HCT116 (cell line): ENCODE data around the gene BCAR1. TPM values are rescaled to one million over a fixed set of nuclear protein-coding genes. Genes with fewer than 3 reads are reported as not detected.

Source experiments
- ATAC-seq: fragments of 200-7000 bp; cut with Tn5 transposase; 2 replicates; pipeline ENCODE4 v1.9.1; 2020; ENCODE audit warnings: mild to moderate bottlenecking, moderate library complexity
- BruUV-seq: library from RNA; stranded (reverse); fragments of 400-500 nt; replicated peaks from 2 replicates; lab custom pipeline; 2021; lab: Mats Ljungman, UMichigan
- CTCF ChIA-PET: fragments of 300-600 bp; sonication (Branson Sonifier 250); formaldehyde crosslinking; loops from one replicate; lab custom pipeline; 2021; ENCODE audit warnings: antibody characterized with exemption; lab: Charles Lee
- POLR2A ChIA-PET: fragments of 300-600, 350-600 bp; sonication (Branson Sonifier 250); formaldehyde crosslinking; loops from one replicate; lab custom pipeline; 2021; ENCODE audit warnings: antibody characterized with exemption; lab: Charles Lee
- RAD21 ChIA-PET, 2 experiments: fragments of 300-600 bp; sonication (Branson Sonifier 250); formaldehyde crosslinking; loops; one replicate each; lab custom pipeline; 2023; ENCODE audit warnings: low total read pairs in 2 of 2; ENCODE audit not compliant: uncharacterized antibody in 2 of 2, unreplicated experiment in 2 of 2, low non-redundant PET in 1 of 2; lab: Charles Lee
- DNase-seq: peaks from one replicate; pipeline ENCODE4 v3.0.0-alpha.2; 2010; ENCODE audit warnings: low read depth, low spot score
- H2AFZ ChIP-seq: fragments of 200-600 bp; shearing (Covaris generic), sonication (generic); 2 replicates; pipeline ENCODE4 v1.6.1; 2017; ENCODE audit warnings: low read depth, mixed run types, mixed read lengths, antibody characterized with exemption, low read length; ENCODE audit not compliant: poor library complexity, severe bottlenecking
- H3K27ac ChIP-seq: 2 replicates; pipeline ENCODE4 v1.5.1; 2012; ENCODE audit warnings: low read depth, low read length
- H3K27me3 ChIP-seq: fragments of 200-600 bp; sonication (generic); 2 replicates; pipeline ENCODE4 v1.6.1; 2016; ENCODE audit warnings: mixed run types, low read length, mixed read lengths; ENCODE audit not compliant: insufficient read depth
- H3K36me3 ChIP-seq, 2 experiments: fragments of 200-500 bp in 1 of 2; fragments of 200-600 bp in 1 of 2; sonication (Bioruptor generic) in 1 of 2; sonication (generic) in 1 of 2; 2 replicates each; pipeline versions ENCODE4 v1.5.1 to v1.6.1; 2014 to 2016; ENCODE audit warnings: low read length in 2 of 2, inconsistent platforms in 1 of 2, mixed read lengths in 1 of 2, mixed run types in 1 of 2; ENCODE audit not compliant: insufficient read depth in 2 of 2, control insufficient read depth in 1 of 2
- H3K4me1 ChIP-seq, 2 experiments: fragments of 200-600 bp in 1 of 2; sonication (generic) in 1 of 2; 2 replicates each; pipeline versions ENCODE4 v1.5.1 to v1.6.1; 2012 to 2017; ENCODE audit warnings: low read length in 2 of 2, inconsistent platforms in 1 of 2, mild to moderate bottlenecking in 1 of 2, mixed read lengths in 1 of 2, mixed run types in 1 of 2, moderate library complexity in 1 of 2; ENCODE audit not compliant: insufficient read depth in 2 of 2, control insufficient read depth in 1 of 2
- H3K4me2 ChIP-seq: fragments of 200-600 bp; sonication (generic); 2 replicates; pipeline ENCODE4 v1.6.1; 2017; ENCODE audit warnings: mixed run types, low read length, mixed read lengths
- H3K4me3 ChIP-seq, 2 experiments: fragments of 200-600 bp in 1 of 2; sonication (generic) in 1 of 2; replicated peaks in 1 of 2; 2 replicates each; pipeline ENCODE4 v1.5.1; 2011 to 2016; ENCODE audit warnings: low read length in 2 of 2, control low read depth in 1 of 2, low read depth in 1 of 2, mild to moderate bottlenecking in 1 of 2, mixed read lengths in 1 of 2, mixed run types in 1 of 2
- H3K79me2 ChIP-seq: fragments of 200-600 bp; sonication (generic); 2 replicates; pipeline ENCODE4 v1.6.1; 2017; ENCODE audit warnings: mild to moderate bottlenecking, mixed run types, low read length, moderate library complexity, mixed read lengths; ENCODE audit not compliant: insufficient read depth
- H3K9ac ChIP-seq: fragments of 200-600 bp; sonication (generic); 2 replicates; pipeline ENCODE4 v1.6.1; 2016; ENCODE audit warnings: low read length, mixed read lengths
- H3K9me2 ChIP-seq: fragments of 200-600 bp; sonication (generic), shearing (Covaris generic); 2 replicates; pipeline ENCODE4 v1.6.1; 2017; ENCODE audit warnings: mixed run types, mild to moderate bottlenecking, moderate library complexity; ENCODE audit not compliant: insufficient read depth
- H3K9me3 ChIP-seq, 2 experiments: fragments of 200-500 bp in 1 of 2; fragments of 200-600 bp in 1 of 2; sonication (Bioruptor generic) in 1 of 2; sonication (generic) in 1 of 2; 2 replicates each; pipeline ENCODE4 v1.6.1; 2014 to 2017; ENCODE audit warnings: low read length in 2 of 2, mixed read lengths in 2 of 2, inconsistent platforms in 1 of 2, low read depth in 1 of 2, mild to moderate bottlenecking in 1 of 2, mixed run types in 1 of 2, moderate library complexity in 1 of 2; ENCODE audit not compliant: control insufficient read depth in 1 of 2, insufficient read depth in 1 of 2
- H4K20me1 ChIP-seq: fragments of 200-600 bp; sonication (generic), shearing (Covaris generic); 2 replicates; pipeline ENCODE4 v1.6.1; 2017; ENCODE audit warnings: mixed run types, mild to moderate bottlenecking, moderate library complexity; ENCODE audit not compliant: insufficient read depth
- CBX3 ChIP-seq: IDR thresholded peaks from 2 replicates; pipeline ENCODE4 v1.6.1; 2012; ENCODE audit warnings: low read depth
- CEBPB ChIP-seq: IDR thresholded peaks from 2 replicates; pipeline ENCODE4 v1.6.1; 2012; ENCODE audit warnings: low read depth
- EGR1 ChIP-seq: IDR thresholded peaks from 2 replicates; pipeline ENCODE4 v1.6.1; 2012; ENCODE audit warnings: low read depth
- ELF1 ChIP-seq: IDR thresholded peaks from 2 replicates; pipeline ENCODE4 v1.6.1; 2012; ENCODE audit warnings: low read depth, borderline replicate concordance
- EZH2 ChIP-seq: fragments of 200-600 bp; sonication (generic); IDR thresholded peaks from 2 replicates; pipeline ENCODE4 v1.6.1; 2017; ENCODE audit warnings: antibody characterized with exemption, mixed run types
- EZH2phosphoT487 ChIP-seq: fragments of 200-600 bp; IDR thresholded peaks from 2 replicates; pipeline ENCODE4 v1.6.1; 2018; ENCODE audit warnings: antibody characterized with exemption, borderline replicate concordance
- JUND ChIP-seq: IDR thresholded peaks from 2 replicates; pipeline ENCODE4 v1.6.1; 2012
- POLR2A ChIP-seq: IDR thresholded peaks from 2 replicates; pipeline ENCODE4 v1.7.0; 2011; ENCODE audit warnings: borderline replicate concordance; ENCODE audit not compliant: insufficient read depth, insufficient read length; ENCODE audit errors: extremely low read depth
- POLR2AphosphoS5 ChIP-seq: IDR thresholded peaks from 2 replicates; pipeline ENCODE4 v1.6.1; 2011; ENCODE audit warnings: mild to moderate bottlenecking, low read depth, low read length, moderate library complexity
- RAD21 ChIP-seq: IDR thresholded peaks from 2 replicates; pipeline ENCODE4 v1.6.1; 2012; ENCODE audit warnings: low read depth, mild to moderate bottlenecking
- REST ChIP-seq: IDR thresholded peaks from 2 replicates; pipeline ENCODE4 v1.6.1; 2012; ENCODE audit warnings: low read depth
- SP1 ChIP-seq: IDR thresholded peaks from 2 replicates; pipeline ENCODE4 v1.6.1; 2012; ENCODE audit warnings: low read depth
- SRF ChIP-seq: IDR thresholded peaks from 2 replicates; pipeline ENCODE4 v1.6.1; 2012; ENCODE audit warnings: low read depth
- TCF7L2 ChIP-seq: IDR thresholded peaks from 2 replicates; pipeline ENCODE4 v1.7.0; 2011; ENCODE audit warnings: borderline replicate concordance, inconsistent platforms; ENCODE audit not compliant: insufficient read depth, insufficient read length; ENCODE audit errors: extremely low read depth
- YY1 ChIP-seq: IDR thresholded peaks from 2 replicates; pipeline ENCODE4 v1.6.1; 2011; ENCODE audit warnings: low read length, low read depth, moderate library complexity, mild to moderate bottlenecking; ENCODE audit not compliant: insufficient replicate concordance; ENCODE audit errors: extremely low read depth
- ZFX ChIP-seq: fragments of 450-650 bp; IDR thresholded peaks from 2 replicates; pipeline ENCODE4 v1.6.1; 2017
- intact Hi-C: fragments of 100-400 bp; cut with micrococcal nuclease; formaldehyde crosslinking; loops from 2 replicates; pipeline ENCODE4 v1.10.0; 2022
- total RNA-seq: library from RNA; stranded (reverse); gene quantifications from one replicate; pipeline ENCODE4 v1.2.1, GENCODE V29; 2021; ENCODE audit not compliant: unreplicated experiment
- TF ChIP-seq, protein P1 (sequence below): IDR thresholded peaks from 2 replicates; pipeline ENCODE4 v1.6.1; 2012

Gene BCAR1
- total RNA-seq, 1 experiment from 2014 or later = 49.6 TPM

GRCh38 chr16:75288596-75289120, 37.2 kb upstream of the BCAR1 start:
- 0 out of 2 replicates have a peak overlapping the region, but pooled peaks have one; percentile 3 for H3K27ac ChIP-seq
- no TSS peak for BruUV-seq
- ATAC-seq = peak; percentile 23; the same call in 1 of the 2 replicates
- POLR2A ChIA-PET = no interaction called here
- no peaks in the 10 kb centered on the region for H3K9me2 ChIP-seq
- intact Hi-C loops = no loop called here
- H3K4me1 ChIP-seq = peaks cover 4 to 38% of the 10 kb centered on the region in 2 experiments; a peak in 3 of 4 replicates
- H3K4me2 ChIP-seq = peak overlapping the region; percentile 51
- no peaks in the 10 kb centered on the region for H3K9me3 ChIP-seq
- H4K20me1 ChIP-seq = no peaks in the 10 kb centered on the region
- H3K9ac ChIP-seq = peak overlapping the region; percentile 26; the same call in 1 of the 2 replicates
- no peak overlapping the region for H2AFZ ChIP-seq
- RAD21 ChIA-PET = no interaction called here
- CTCF ChIA-PET = interaction anchor here (1.5 kb wide), 1 partner anchor 9 kb away, joined by 3 read pairs; no protein-coding TSS in a partner anchor
- no peak for DNase-seq
- no peak overlapping the region for H3K4me3 ChIP-seq
- H3K36me3 ChIP-seq = peaks cover 0 to 4% of the 10 kb centered on the region in 2 experiments; a peak in 2 of 4 replicates
- H3K79me2 ChIP-seq = no peaks in the 10 kb centered on the region
- no peaks in the 10 kb centered on the region for H3K27me3 ChIP-seq
- no peak for TF ChIP-seq SP1
- TF ChIP-seq POLR2A = no peak
- no peak for TF ChIP-seq ZFX
- TF ChIP-seq CEBPB = no peak
- no peak for TF ChIP-seq EZH2
- TF ChIP-seq EZH2phosphoT487 = no peak
- no peak for TF ChIP-seq ELF1
- TF ChIP-seq, protein P1, sequence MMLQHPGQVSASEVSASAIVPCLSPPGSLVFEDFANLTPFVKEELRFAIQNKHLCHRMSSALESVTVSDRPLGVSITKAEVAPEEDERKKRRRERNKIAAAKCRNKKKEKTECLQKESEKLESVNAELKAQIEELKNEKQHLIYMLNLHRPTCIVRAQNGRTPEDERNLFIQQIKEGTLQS = no peak
- TF ChIP-seq SRF = no peak
- TF ChIP-seq YY1 = no peak
- no peak for TF ChIP-seq JUND
- no peak for TF ChIP-seq RAD21

- intact Hi-C loops = no loop called here
- ChIA-PET CTCF (no interaction called here), POLR2A (no interaction called here), RAD21 (no interaction called here)
- peaks cover 4 to 35% of the 10 kb centered on the region in 2 experiments; a peak in 3 of 4 replicates for H3K4me1 ChIP-seq
- ATAC-seq (no peak), DNase-seq (no peak)
- H3K9ac ChIP-seq = no peak overlapping the region
- no peak overlapping the region for H3K27ac ChIP-seq
- H3K36me3 ChIP-seq = peaks cover 0 to 2% of the 10 kb centered on the region in 2 experiments; a peak in 2 of 4 replicates
- no peaks in the 10 kb centered on the region for H3K9me3 ChIP-seq
- H3K4me3 ChIP-seq = no peak overlapping the region
- H3K4me2 ChIP-seq = no peak overlapping the region
- no TSS peak for BruUV-seq
- no peaks in the 10 kb centered on the region for H3K79me2 ChIP-seq
- no peaks in the 10 kb centered on the region for H3K27me3 ChIP-seq
- no peaks in the 10 kb centered on the region for H4K20me1 ChIP-seq
- H2AFZ ChIP-seq = no peak overlapping the region
- no peaks in the 10 kb centered on the region for H3K9me2 ChIP-seq
- no peak for TF ChIP-seq REST
- no peak for TF ChIP-seq YY1
- TF ChIP-seq SP1 = no peak
- TF ChIP-seq CBX3 = no peak
- TF ChIP-seq EGR1 = no peak
- no peak for TF ChIP-seq TCF7L2
- TF ChIP-seq SRF = no peak
- TF ChIP-seq POLR2AphosphoS5 = no peak
These were observed 36.8 kb upstream of the BCAR1 start for GRCh38 chr16:75288181-75288580.
